Measurements from ENCODE around the gene EFHC1.

GRCh38 chr6:52454556-52454955 lies 34.4 kb downstream of the EFHC1 start:
- no peak for TF ChIP-seq CTCF (conservative IDR thresholded peaks at IDR 0.05)
- TF ChIP-seq ZFX (IDR thresholded peaks at IDR 0.05) = no peak
